ENCODE results near the gene SRM.

GRCh38 chr1:11042065-11042464 is 17.8 kb downstream of the SRM start:
- TF ChIP-seq CTCF (IDR thresholded peaks at IDR 0.05; ENCODE audit: low read length) (no peak), EZH2 (IDR thresholded peaks at IDR 0.05; ENCODE audit: borderline replicate concordance, low read length) (no peak)
